Suppressor macrophage treated with lipopolysaccharide for 4 hours (primary cell): ENCODE data around the gene COX8A.
"Not testable (repeated sequence)": the region's sequence is repeated elsewhere in the genome, so short reads cannot be mapped to it uniquely, and the experiment has no call there.

ENCODE experiments used
- DNase-seq: peaks from one replicate; pipeline ENCODE4 v3.0.0-alpha.2; 2020

The COX8A gene

DNA sequence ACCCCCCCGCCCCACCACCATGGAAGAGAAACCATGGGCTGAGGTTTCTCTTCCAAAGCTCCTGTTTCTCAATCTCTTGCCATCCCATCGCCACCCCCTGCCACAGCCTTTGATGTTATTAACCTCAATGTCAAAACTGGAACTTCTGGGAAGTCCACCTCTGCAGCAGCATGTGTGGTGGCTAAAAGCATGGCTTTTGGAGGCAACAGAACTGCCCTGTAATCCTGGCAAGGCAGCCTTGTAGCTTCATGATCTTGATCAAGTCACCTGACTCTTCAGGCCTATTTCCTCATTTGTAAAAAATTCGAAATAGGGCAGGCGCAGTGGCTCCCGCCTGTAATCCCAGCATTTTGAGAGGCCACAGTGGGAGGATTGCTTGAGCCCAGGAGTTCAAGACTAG lies 3.5 kb upstream of the COX8A start:
- peak; percentile 45 for DNase-seq

DNA sequence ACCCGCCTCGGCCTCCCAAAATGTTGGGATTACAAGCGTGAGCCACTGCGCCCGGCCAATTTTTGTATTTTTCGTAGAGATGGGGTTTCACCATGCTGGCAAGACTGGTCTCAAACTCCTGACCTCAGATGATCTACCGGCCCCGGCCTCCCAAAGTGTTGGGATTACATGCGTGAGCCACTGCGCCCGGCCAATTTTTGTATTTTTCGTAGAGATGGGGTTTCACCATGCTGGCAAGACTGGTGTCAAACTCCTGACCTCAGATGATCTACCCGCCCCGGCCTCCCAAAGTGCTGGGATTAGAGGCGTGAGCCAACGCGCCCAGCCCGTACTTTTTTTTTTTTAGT lies 535 bp upstream of the COX8A start:
- not testable (repeated sequence) for DNase-seq

DNA sequence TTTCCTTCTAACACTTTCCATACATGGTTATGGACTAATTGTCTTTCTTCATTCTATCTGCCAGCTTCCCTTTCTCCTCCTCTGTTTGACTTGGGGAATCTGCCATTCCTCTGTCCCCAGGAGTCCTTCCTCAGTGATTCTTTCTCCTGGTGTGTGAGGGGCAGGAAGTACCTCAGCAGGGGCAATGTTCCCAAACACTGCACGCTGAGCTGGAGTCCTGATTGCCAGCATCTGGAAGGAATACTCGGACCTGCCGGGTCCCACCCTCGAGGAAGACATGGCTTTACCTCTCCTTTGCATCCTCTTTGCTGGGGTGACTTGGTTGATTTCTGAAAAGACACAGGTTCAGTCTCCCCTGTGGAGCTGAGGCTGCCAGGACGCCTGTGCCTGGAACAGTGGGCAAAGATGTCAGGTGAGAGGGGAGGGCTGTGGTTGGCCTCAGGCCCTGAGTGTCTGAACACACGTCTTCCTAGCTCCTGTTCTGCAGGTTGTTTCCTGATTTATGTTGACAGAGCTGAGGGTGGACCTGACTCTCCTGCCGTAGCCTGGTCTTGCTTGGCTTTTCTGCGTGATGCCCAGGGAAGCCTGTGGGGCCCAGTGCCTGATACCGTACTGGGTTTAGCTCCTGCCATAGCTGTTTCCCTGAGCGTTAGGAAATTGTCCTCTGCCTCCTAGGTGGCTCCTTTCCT lies 4.3 kb downstream of the COX8A start:
- no peak for DNase-seq

DNA sequence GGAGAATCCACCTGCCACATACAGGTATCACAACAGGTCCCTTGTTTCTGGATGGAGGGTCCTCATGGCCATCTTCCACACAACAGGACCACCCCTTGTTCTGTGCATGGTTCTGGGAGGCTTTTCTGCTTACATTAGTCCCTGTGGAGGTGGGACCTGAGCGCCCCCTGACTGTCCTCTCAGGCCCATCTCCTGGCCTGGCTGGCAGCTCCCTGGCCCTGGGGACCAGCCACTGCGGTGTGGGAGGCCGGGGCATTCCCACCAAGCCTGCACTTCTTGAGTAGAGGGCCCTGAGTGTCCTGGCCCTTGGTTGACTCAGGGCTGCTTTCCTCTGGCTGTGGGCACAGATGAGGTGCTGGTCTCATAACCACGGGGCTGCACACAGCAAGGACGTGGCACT lies 5.0 kb downstream of the COX8A start:
- DNase-seq: no peak

DNA sequence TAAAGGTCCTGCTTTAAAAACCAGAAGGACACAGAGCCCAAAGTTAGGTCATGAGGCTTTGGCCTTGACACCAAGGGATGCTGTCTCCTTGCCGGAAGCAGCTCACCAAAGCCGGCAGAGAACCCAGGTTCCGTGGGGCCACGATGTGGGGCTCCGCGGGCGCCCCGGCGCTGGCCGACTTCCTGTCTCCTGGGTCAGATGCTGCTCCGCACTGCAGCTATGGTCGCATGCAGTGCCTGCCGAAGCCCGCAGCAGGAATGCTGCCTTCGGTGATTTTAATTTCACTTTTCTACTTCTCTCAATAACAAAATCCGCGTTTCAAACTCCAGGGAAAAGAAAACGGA lies 11.4 kb downstream of the COX8A start:
- peak; percentile 39 for DNase-seq

DNA sequence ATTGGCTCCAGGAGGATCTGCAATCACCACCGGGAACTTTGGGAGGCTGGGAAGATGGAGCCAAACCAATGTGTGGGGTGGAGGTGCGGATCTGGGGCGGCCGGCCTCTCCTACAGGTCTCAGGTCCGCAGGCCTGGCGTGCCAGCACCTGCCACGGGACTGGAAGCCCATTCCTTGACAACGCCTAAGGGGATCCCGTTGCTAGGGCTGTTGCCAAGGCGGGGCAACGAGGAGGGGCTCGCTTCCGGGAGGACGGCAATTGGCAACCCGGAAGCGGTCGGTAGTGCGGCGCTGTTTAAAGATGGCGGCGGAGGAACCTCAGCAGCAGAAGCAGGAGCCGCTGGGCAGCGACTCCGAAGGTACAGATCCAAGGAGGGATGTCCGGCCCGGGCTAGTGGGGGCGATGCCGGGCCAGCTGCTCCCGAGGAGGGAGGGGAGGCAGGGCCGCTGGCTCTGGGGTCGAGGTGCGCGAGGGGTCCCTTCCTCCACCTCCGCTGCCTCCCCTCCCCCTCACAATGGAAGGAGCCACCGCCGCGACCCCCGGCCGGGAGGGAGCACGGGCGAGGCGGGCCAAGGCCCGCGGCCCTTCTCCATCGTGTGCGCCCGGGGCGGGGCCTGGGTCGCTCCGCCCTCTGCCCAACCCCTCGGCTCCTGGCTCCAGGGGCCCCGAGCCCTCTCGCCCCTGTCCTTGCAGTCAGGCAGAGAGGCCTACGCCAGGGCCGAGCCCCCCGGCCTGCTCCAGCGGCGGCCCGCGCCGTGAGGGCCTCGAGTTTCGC lies 11.9 kb downstream of the COX8A start, which contains the start of gene OTUB1:
OTUB1 (plus strand) TSS at position 283 of the 776 bp plus-strand sequence; CDS start at position 302, 19 bp downstream.
- peak; percentile 92 for DNase-seq

DNA sequence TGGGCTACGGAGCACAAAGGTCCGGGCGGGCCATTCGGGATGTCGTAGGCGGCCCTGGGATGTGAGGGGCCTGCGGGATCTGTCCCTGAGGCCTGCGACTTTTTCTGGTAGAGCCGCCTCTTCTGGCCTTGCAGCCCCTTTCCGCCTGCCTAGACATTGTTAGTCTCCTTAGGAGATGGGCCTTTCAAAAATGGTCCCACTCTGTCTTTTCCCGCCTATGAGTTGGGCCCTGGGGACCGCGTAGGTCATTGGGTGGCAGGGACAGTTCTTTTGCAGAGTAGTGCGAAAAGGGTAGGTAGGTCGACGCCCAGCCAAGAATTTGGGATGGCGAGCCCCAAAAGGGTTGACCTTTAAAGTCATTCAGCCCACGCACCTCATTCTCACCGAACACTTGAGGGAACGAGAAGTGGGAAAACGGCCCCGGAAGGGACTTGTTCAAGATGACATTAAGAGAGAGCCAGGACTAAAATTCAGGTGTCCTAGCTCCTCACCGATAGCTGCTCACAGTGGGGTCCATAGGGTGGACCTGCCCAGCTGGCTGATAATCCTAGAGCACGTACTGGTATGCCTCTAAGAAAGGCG lies 12.6 kb downstream of the COX8A start:
- no peak for DNase-seq

DNA sequence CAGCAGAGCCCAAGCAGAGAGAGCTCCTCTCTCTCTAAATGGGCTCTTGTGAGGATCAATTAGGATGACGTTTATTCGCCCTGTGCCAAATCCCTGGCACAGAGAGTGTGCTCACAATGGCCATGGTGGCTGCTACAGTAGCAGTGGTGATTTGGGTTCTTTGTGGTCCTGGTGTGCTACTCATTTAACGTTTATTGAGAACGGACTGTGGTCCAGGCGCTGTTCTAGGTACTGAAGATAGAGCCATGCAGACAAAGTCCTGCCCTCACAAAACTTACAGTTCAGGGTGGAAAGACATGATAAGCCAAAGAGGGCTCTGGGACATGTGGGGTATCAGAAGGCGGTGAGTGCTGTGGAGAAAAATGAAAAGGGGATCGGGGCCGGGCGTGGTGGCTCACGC lies 17.1 kb downstream of the COX8A start:
- no peak for DNase-seq

DNA sequence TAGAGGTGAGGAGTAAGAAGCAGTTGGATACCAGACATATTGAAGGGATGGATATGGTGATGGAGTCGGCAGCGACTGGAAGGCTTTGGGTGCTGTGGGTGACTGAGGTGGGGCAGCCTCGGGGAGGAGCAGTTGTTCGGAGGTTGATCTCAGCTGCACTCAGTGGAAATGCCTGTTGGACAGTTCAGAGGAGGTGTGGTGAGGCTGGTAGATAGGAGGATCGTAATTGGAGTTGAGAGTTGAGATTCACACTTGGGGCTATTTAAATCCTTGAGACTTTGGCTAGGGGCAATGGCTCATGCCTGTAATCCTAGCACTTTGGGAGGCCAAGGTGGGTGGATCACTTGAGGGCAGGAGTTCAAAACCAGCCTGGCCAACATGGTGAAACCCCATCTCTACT lies 18.7 kb downstream of the COX8A start:
- no peak for DNase-seq

DNA sequence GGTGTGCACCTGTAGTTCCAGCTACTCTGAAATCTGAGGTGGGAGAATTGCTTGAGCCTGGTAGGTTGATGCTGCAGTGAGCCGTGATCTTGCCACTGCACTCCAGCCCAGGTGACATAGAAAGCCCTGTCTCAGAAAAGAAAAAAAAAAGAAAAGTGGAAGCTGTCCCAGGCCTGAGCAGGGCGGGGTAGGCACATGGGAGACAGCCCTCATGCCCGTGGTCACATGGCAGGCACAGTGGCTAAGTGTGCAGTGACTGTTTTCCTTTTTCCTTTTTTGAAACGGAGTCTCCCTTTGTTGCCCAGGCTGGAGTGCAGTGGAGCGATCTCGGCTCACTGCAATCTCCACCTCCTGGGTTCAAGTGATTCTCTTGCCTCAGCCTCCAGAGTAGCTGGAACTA lies 19.6 kb downstream of the COX8A start:
- DNase-seq: peak; percentile 46

DNA sequence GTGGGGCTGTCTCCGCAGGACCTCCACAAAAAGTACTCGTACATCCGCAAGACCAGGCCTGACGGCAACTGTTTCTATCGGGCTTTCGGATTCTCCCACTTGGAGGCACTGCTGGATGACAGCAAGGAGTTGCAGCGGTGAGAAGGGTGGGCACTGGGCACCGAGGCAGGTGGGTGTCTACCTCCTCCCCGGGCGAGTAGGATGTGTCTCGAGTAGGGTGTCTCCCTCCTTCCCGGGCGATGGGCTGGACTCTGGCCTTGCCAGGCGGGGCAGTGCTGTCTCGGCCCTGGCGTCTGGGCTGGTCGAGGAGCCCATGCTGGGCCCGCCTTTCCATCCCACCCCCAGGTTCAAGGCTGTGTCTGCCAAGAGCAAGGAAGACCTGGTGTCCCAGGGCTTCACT lies 22.1 kb downstream of the COX8A start:
- no peak for DNase-seq

DNA sequence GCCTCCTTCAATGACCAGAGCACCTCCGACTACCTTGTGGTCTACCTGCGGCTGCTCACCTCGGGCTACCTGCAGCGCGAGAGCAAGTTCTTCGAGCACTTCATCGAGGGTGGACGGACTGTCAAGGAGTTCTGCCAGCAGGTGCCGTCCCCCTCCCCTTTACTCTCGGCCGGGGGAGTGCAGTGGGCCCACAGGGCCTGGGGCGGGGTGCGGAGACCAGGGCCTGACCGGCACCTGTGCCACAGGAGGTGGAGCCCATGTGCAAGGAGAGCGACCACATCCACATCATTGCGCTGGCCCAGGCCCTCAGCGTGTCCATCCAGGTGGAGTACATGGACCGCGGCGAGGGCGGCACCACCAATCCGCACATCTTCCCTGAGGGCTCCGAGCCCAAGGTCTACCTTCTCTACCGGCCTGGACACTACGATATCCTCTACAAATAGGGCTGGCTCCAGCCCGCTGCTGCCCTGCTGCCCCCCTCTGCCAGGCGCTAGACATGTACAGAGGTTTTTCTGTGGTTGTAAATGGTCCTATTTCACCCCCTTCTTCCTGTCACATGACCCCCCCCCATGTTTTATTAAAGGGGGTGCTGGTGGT lies 22.8 kb downstream of the COX8A start:
- DNase-seq: no peak

DNA sequence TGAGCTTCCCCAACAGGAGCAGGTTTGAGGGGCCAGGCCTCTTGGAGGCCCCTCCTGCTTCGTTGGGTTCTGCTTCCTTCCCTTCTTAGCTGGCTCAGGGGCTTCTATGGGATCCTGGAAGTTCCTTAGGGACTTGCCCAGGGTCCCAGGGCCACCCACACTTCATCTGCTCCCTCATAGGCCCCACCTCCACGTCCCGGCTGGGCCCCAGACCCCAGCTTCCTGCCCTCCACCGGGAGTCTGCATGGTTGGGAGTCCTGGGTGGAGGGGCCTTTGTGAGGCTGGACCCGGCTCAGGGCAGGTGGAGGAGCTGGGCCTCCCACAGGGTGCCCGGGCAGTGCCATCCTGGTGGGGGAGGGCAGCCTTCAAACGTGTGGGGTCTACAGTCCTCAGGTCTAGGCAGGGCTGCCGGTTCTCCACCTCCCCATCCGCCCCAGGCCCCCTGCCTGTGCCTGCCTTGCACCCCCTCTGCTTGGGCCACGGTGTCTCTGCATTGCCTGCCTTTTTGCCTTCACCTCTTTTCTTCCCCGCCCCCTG lies 23.4 kb downstream of the COX8A start:
- no peak for DNase-seq

DNA sequence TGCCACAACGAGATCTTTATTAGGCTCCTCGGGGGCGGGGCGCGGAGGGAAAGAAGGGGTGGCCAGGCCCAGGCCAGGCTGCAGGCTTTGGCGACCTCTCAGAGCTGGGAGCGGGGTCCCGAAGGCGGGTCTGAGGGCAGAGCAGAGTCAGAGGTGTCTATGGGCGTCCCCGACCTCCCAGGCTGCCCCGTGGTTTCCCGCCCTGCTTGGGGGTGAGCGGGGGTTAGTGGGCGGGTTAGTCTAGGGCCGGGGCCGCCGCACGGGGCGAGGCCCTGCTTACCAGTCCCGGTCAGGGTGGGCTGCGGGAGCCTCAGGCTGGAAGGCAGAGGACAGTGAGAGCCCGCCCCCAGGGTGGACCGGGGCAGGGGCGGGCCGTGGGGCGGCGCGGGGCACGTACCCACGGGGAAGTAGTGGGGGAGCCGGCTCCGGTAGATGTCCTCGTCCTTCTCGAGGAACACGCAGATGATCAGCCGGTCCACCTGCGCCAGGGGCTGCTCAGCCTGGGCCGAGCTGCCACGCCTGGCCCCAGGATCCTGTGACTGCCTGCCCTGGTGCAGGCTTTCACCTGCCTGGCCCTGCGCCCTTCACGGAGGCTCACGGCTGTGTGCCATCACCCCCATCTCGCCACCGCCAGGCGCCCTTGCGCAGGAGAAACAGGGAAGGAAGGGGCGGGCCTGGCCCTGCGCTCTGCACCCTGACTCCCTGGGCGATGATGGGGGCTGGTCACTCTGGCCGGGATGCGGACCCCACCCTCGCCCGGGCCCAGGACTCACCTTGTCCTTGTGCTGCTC lies 24.3 kb downstream of the COX8A start:
- DNase-seq: no peak

DNA sequence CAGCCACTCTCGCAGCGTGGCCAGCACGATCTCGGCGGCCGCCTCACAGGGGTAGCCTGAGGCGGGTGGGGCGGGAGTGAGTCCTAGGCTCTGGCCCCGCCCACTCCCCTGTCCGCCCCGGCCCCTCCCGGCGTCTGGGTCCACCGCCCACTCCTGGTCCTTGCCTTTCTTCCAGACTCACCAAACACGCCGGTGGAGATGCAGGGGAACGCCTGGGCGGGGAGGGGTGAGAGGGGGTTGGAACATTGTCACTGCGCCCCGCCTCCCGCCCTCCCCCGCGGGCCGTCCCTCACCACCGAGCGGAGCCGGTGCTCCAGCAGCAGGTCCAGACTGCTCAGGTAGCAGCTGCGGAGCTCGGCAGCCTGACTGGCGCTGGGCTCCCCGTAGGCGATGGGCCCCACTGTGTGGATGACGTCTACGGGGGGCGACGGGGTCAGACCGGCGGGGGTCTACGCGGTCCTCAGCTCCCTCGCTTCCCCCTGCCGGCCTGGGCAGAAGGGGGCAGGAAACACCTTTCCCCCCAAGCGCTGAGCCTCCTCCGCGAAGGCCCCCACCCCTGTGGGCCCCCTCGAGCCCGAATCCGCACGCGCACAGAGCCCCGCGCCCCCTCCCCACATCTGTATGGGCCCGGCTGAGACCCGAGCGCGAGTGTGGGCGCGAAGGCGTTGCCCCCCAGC lies 25.1 kb downstream of the COX8A start:
- DNase-seq: peak; percentile 47

DNA sequence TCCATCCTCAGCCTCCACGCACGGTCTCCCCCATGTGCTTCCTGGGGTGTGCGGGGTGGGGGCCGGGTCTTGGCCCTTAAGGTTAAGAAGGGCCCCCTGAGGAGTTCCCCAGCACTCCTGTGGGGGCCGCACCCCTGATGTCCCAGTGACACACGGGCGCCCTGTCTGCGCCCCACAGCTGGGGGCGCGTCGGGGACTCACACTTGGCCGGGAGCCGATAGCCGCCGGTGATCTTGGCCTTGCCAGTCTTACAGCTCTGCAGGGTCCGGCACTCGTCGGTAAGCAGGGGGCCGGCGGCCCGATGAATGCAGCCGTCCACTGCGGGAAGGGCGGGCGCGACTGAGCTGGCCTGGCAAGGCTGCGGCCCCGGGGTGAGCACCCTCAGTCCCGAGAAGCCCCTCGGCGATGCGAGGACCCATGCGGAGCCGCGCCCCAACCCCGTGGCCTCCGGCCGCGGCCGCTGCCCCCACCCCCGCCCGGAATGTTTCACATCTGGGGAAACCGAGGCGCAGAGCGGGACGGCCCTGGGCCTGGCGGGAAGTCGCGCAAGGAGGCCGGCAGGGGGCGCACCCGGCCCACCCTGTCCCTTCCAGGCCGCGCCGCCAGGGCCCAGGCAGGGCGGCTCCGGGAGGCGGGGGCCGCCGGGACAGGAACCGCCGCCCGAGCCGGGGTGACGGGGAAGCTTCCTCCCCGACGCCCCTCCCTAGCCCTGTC lies 25.8 kb downstream of the COX8A start:
- DNase-seq: peak; percentile 91

DNA sequence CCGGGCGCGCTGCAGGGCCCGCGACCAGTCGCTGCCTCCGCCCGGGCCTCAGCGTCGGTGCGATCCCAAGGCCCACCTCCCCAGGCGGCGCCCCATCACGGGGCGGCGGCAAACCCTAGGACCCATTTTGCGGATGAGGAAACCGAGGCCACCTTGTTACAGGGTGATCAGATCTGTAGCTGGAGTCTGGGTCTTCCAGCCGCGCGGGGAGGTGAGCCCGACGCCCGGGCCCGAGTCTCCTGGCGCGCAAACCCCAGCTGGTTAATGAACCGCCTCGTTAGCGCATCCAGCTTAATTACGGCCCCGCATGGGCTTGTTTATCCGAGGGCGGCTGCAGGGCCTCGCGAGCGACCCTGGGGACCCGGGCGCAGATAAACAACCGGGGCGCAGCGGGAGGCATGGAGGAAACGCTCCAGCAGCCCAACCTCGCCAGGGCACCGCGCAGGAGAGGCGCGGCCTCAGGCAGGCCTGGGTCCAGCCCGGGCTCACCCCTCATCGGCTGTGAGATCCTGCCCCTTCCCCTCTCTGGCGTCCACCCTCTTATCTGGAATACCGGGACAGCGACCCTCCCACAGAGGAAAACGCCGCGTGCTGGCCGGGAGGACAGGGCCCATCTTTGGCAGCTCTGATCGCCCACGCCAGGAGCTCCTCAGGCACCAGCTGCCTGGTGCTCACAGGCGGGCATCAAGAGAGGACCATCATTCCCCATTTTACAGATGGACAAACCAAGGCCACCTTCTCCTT lies 26.5 kb downstream of the COX8A start:
- DNase-seq: no peak

DNA sequence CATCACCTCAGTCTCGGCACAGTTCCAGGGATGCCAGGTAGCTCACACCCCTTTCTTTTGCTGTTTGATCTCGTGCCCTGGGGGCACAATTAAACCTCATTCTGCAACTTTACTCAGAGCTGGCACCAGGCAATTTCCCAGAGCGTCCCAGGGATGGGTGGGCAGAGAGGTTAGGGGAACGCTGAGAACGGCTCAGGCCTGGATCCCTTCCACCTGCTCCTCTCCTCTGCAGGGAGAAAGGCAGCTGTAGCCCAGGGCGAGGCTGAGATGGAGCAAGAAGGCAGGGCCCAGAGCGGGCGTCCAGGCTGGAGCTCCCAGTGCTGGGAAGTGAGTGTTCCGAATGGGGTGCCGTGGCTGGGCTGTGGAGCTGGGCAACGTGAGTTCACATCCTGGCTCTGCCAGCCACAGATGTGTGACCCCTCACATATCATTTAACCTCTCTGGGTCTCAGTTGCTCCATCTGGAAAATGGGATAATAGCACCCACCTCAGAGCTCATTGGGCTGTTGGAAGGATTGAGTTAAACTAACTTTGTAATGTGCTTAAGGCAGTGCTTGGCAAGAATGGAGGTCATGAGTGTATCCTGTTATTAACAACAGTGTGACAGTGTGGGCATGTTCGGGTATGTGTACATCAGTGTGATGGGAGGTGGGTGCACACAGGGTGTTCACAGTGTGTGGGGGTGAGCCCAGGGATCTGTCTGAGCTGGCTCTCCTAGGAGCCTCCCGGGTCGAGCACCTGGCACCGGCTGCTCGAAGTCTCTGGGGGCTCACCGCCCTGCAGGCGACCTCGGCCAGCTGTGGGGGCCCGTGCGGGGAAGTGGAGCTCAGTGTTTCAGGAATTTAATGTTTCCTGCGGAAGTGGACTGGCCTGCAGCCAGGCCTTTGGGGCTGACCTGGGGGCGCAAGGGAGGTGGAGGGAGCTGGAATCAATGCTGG lies 27.3 kb downstream of the COX8A start:
- peak; percentile 11 for DNase-seq

DNA sequence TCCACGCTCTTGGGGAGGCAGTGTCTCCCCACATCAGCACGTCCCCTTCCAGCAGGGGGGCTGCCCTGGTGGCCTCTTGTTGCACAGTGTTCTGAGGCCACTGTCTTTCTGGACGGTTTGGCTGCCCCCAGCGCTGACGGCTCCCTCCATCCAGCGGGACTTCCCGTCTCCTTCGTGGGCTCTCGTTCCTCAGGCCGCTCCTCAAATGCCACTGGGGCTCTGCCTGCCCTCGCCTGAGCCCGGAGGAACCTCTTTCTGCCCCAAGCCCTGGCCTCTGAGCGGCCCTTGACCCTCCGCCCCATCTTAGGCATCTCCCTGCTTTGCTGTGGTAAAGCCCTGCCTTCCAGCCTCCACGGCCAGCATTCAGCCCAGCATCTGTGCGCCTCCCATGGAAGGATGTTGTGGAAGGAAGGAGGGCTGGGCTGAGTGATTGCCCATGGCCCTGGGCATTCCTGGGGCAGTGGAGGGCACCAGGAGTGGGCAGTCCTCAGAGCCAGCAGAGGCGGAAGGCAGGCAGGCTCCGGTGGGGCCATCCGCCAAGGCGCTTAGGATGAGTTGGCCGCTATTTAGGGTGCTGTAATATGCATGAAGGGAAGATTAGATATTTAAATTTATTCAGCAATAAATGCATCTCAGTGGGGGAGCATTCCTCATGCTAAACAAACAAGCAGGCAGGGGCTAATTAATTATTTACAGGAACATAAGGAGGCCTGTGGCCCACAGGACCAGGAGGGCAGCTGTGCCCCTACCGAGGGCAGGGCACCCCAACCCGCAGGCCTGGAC lies 29.6 kb downstream of the COX8A start:
- no peak for DNase-seq
